GM18526 (cell line): ENCODE data around the gene CACNA2D2.

Experiments
- POLR2A ChIP-seq: IDR thresholded peaks from 3 replicates; pipeline ENCODE4 v1.6.1; 2011; ENCODE audit not compliant: insufficient read length; ENCODE audit errors: extremely low read depth

Gene CACNA2D2

DNA sequence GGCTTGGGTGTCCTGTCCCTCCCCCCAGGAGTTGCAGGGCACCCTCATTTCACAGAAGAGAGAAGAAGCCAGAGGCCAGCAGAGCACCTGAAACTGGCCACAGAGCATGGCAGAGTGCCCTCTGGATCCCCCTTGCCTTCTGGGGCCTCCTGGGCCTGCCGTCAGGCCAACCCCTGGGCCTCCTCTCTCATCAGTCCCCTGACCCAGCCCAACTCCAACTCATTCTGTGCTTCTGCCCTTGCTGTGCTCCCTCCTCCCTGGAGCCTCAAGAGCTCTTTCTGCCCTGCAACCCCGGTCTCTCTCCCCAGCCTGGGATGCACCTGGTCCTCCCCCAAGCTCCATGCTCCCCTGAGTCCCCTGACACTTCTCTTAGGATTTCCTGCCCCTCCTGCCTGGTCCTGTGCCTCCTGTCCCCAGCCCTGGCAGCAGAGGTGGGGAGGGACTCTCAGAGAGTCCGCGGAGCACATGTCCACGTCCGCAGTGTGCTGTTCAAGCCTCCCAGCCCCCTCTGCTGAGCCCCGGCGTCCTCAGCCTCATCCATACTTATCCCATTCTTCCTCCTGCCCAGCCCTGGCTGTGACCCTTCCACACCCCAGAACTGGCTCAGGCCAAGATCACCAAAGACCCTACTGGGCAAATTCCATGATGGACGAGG lies 30.5 kb upstream of the CACNA2D2 start:
- no peak for TF ChIP-seq POLR2A

- no peak for TF ChIP-seq POLR2A
These were observed 29.9 kb upstream of the CACNA2D2 start for GRCh38 chr3:50533316-50533715.

- TF ChIP-seq POLR2A, result no peak
These were observed 28.8 kb upstream of the CACNA2D2 start for GRCh38 chr3:50532062-50532705.

- no peak for TF ChIP-seq POLR2A
These were observed 27.8 kb upstream of the CACNA2D2 start for GRCh38 chr3:50531201-50531600.

DNA sequence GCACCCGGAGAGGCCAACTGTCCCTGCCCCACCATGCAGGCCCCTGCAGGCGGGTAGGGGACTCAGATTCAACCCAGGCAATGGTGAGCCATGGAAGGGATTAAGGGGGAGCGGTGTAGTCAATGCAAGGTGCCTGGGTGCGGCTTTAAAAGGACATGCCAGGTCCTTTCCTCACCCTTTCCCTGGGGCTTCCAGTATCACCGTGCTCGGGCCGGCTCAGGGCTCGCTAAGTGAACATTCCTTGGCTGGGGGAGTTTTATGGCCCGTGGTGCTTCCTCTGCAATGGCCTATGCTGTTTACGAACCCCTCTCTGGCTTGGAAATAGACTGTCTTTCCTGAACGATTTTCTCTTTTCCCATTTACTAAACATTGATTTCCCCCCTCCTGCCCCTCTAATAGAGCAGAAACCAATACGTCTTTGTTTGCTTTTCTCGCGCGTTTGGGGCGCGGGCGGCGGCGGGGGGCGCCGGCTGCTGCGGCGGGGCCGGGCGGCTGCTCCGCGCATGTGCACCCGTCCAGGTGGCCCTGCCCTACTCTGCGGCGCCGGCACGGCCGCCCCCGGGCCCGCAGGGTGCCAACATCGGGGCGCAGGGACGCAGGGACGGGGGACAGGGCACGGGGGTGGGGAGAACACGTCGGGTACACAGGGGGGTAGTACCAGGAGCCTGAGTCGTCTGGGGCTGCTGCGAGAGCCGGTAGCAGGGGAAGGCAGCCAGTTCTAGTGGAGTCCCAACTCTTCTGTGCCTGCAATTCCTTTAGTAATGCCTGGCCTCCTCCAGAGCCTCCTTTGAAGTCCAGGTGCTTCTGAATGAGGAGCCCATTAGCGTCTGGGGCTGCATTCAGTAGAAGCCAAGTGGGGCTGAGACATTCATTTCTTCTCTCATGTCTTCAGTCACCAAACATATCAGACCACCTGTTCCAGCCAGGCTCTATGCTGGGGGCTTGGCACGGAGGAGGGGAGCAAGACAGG lies 26.9 kb upstream of the CACNA2D2 start:
- TF ChIP-seq POLR2A, result no peak

DNA sequence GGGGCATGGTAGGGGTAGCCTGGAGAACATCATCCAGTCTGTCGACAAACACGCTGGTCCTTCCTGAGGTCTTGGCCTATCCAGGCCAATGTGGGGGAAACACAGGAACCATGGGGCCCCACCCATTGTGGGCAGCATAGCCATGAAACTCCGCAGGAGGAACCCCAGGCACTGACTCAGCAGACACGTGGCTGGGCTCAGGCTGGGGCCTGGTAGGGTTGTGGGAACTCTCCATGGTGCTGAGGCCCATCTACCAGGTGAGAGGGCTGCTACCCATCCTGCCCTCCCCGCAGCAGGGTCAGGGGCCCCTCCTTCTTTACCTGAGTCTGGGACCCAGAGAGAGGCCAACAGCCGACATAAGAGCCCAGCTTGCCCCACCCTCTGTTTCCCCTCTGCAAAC lies 22.6 kb upstream of the CACNA2D2 start:
- no peak for TF ChIP-seq POLR2A

DNA sequence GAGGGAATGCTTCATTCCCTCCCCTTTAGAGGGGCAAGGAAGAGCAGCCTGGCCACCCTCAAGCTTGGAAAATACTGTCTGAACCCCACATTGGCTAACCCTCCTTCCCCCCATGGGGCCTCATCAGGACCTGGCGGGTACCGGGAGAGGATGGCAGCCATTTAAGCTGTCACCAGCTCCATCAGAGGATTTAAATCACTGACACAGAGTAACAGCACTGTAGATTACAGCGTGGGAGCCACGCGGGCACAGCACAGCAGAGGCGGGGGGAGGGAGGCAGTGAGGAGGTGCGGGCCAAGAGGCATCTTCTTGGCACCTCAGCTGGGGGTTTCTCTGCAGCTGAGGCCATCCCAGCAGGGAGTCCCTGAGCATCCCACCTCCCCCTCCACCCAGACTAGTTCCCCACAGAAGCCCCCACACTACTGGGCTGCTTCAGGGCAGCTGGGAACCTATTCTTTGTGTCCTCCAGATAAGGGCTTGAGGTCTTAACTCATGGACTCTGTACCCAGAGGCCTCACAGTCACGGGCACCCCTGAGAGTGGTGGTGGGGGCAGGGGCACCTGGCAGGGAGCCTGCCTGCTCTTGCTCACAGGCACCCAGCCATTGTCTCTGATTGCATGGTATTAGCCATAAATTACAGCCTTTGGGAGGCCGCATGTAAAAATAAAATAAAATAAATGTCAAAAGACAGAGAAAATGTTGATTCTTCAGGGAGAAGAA lies 21.9 kb upstream of the CACNA2D2 start:
- TF ChIP-seq POLR2A, result no peak

- TF ChIP-seq POLR2A, result no peak
These were observed 21.3 kb upstream of the CACNA2D2 start for GRCh38 chr3:50524746-50525145.

DNA sequence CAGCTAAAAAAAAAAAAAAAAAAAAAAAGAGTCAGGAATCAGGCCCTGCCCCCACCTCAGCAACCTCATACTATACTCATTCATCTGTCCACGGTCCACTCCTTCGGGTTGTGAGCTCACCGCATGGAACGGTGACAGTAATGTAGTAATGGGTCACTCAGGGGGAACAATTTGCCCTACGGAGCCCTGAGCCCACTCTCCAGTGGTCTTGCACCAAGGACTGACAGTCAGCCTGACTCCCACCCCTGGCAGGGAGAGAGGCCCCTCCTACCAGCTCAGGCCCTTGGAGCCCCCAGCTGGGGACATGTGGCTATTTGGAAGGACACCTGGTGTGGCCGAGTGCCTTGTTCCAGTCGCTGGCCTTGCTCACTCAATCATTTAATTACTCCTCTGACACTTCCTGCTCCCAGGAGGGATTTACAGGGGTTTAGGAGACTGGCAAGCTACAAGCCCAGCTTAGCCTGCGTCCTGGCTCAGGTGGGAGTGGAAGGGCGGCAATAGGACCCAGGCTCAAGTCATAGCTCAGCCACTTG lies 19.9 kb upstream of the CACNA2D2 start:
- TF ChIP-seq POLR2A, result no peak

DNA sequence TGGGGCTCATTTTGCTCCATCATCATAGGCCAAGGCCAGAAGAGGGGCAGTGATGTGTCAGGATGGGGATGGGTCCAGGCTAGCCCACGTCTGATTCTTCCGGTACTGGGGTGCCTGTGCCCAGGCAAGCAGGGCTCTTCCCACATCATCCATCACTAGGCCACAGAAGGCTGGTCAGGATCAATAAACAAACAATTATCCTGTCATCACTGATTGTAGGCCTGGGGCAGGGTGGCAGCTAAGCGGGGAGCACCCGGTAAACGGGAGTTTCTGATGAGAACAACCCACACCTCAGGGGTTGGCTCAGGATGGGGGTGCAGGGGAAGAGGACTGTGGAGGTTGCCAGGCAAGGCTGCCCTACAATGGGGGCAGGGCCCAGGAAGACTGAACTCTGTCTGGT lies 18.1 kb upstream of the CACNA2D2 start:
- no peak for TF ChIP-seq POLR2A

DNA sequence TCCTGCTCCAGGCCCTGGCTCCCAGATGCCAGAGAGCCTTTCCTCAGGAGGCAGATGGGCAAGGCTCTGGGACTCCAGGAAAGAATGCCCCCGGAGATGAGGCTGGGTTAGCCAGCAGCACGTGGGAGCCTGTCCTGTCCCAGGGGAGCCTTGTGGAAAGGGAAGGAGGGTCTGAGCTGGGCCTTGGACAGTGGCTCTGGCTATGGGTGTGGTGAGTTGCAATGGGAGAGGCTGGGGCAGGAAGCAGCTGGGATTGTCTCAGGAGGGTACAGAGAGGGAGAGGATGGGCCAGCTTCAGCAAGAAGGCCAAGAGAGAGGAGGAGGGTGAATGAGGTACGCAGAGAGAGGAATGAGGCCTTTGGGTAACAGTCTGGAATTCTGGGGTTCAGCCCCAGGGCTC lies 17.4 kb upstream of the CACNA2D2 start:
- TF ChIP-seq POLR2A, result no peak

DNA sequence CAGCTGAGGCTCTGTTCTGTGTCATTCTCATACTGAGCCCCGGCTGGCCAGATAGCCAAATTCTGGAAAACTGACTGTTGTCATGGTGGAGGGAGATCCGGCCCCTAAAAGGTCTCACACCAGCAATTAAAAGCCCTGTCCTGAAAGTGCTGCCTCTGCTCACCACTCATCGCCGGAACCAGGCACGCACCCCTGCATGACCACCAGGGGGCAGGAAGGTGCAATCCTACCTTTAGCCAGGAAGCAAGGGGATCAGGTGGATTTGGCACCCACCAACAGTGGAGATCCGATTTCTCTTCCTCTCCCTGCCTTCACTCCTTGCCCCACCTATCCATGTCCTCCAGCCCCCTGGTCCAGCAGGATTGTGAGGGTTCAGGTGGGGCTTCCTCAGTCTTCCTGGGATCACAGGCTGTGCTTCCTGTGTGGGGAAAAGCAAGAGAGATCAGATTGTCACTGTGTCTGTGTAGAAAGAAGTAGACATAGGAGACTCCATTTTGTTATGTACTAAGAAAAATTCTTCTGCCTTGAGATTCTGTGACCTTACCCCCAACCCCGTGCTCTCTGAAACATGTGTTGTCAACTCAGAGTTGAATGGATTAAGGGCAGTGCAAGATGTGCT lies 16.1 kb upstream of the CACNA2D2 start:
- TF ChIP-seq POLR2A, result no peak

- no peak for TF ChIP-seq POLR2A
These were observed 15.0 kb upstream of the CACNA2D2 start for GRCh38 chr3:50518436-50518835.

DNA sequence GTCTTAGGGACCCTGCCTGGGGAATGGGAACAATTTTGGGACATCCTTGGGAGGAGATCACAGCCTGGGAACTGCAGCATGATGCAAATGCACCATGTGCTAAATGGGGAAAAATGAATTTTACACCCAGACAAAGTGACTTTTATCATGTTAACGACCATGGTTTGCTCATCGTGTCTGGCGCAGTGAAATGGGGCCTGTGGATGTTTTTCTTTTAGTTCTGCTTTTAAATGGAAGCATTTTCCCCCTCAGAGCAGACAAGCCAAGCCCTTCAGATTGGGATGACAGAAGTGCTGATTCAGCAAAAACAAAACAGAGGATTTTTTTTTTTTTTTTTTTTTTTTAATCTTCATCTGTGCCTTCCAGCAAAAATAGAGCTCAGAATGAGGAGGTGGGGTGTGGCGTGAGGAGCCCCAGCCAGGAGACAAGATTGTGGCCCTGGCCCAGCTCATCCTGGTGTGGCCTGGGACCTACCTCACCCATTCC lies 14.3 kb upstream of the CACNA2D2 start:
- no peak for TF ChIP-seq POLR2A
